HT1080 (cell line): ENCODE measurements around the gene COPA. TPM values are rescaled to one million over a fixed set of nuclear protein-coding genes. Genes with fewer than 3 reads are reported as not detected.

ENCODE experiments used
- DNase-seq: peaks from one replicate; pipeline ENCODE4 v3.0.0-alpha.2; 2015; ENCODE audit warnings: low read depth
- total RNA-seq: library from RNA; depleted of rRNA; stranded (reverse); fragments of >200 nt; shearing (Covaris generic); gene quantifications from 2 replicates; pipeline ENCODE4 v1.2.3, GENCODE V29; 2014

Gene COPA
- total RNA-seq, 1 experiment from 2014 or later: 133 TPM

- DNase-seq: no peak
Observed at GRCh38 chr1:160271025-160271424, 72.0 kb downstream of the COPA start.

GRCh38 chr1:160267284-160267991 is 75.6 kb downstream of the COPA start:
- no peak for DNase-seq

- DNase-seq: no peak
Observed at GRCh38 chr1:160264795-160265307, 78.2 kb downstream of the COPA start.

GRCh38 chr1:160261893-160262794 is 80.9 kb downstream of the COPA start, which contains the start of gene DCAF8:
Gene DCAF8 (minus strand): TSS chr1:160262549. CDS start chr1:160244008, 18,541 bp downstream.
- DNase-seq: peak; percentile 94

- DNase-seq: peak; percentile 66
Observed at GRCh38 chr1:160261556-160261892, 81.5 kb downstream of the COPA start.

- DNase-seq: peak; percentile 64
Observed at GRCh38 chr1:160260406-160261382, 82.4 kb downstream of the COPA start.

GRCh38 chr1:160258177-160258798 is 84.8 kb downstream of the COPA start:
- DNase-seq: no peak

- DNase-seq: no peak
Observed at GRCh38 chr1:160257411-160258015, 85.5 kb downstream of the COPA start.

- peak; percentile 34 for DNase-seq
Observed at GRCh38 chr1:160256396-160257046, 86.5 kb downstream of the COPA start.

GRCh38 chr1:160255781-160256300 is 87.2 kb downstream of the COPA start:
- DNase-seq: no peak

GRCh38 chr1:160251687-160252526 is 91.1 kb downstream of the COPA start:
- DNase-seq: peak; percentile 34

GRCh38 chr1:160251011-160251410 is 92.0 kb downstream of the COPA start:
- no peak for DNase-seq

- DNase-seq: no peak
Observed at GRCh38 chr1:160247053-160247452, 96.0 kb downstream of the COPA start.

- DNase-seq: no peak
Observed at GRCh38 chr1:160245434-160245833, 97.6 kb downstream of the COPA start.

- no peak for DNase-seq
Observed at GRCh38 chr1:160244209-160244608, 98.8 kb downstream of the COPA start.

- DNase-seq: no peak
Observed at GRCh38 chr1:160243767-160244166, 99.3 kb downstream of the COPA start.

- DNase-seq: no peak
Observed at GRCh38 chr1:160239582-160240299, 103.3 kb downstream of the COPA start.
